Measurements from ENCODE around the gene ATP2B2.

Gene ATP2B2

DNA sequence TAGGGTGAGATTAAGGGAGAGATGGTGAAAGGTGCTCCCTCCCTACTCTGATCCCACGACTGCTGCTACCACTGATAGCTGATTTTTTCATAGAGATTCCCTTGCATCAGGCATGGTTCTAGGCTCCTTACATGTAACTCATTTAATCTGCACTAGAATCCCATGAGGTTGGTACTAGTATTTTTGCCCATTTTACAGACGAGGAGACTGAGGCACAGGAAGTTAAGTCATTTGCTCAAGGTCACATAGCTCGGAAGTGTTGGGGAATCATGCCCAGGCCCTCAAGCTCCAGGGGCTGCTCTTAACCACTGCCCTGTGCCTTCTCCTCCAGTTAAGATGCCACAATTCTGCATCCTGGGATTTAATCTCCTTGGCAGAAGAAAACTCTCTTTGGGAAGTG is 11.2 kb downstream of the ATP2B2 start:
- ChIA-PET POLR2A (no interaction called here), CTCF (interaction anchor here (0.7 to 1.2 kb wide), 2 partner anchors 17 to 62 kb away, joined by 3 read pairs; no protein-coding TSS in a partner anchor)
- no peaks in the 10 kb centered on the region for H3K4me1 ChIP-seq (ENCODE audit: control insufficient read depth, insufficient read depth, low read length)

DNA sequence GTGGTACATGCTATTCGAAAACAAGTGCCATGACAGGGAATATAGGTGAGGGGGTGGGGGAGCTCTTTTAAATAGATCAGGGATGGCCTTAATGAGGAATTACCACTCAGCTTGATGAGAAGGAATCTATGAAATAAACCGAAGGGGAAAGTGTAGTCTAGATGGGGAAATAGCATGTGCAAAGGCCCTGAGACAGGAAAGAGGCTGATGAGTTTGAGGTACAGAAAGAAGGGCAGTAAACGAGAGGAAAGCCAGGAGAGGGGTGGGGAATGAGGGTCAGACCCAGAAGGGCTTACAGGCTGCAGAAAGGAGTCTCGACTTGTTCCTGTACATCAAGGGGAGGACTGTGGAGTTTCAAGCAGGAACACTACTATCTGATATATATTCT is 12.2 kb downstream of the ATP2B2 start:
- no peaks in the 10 kb centered on the region for H3K9me3 ChIP-seq (ENCODE audit: control insufficient read depth, insufficient read depth, low read depth, low read length)
- no peak overlapping the region for H3K4me3 ChIP-seq (ENCODE audit: low read depth, low read length)
- peak; percentile 95 for TF ChIP-seq ZNF623 (tag by site-specific recombination; IDR thresholded peaks at IDR 0.05)
- TF ChIP-seq, protein P1, sequence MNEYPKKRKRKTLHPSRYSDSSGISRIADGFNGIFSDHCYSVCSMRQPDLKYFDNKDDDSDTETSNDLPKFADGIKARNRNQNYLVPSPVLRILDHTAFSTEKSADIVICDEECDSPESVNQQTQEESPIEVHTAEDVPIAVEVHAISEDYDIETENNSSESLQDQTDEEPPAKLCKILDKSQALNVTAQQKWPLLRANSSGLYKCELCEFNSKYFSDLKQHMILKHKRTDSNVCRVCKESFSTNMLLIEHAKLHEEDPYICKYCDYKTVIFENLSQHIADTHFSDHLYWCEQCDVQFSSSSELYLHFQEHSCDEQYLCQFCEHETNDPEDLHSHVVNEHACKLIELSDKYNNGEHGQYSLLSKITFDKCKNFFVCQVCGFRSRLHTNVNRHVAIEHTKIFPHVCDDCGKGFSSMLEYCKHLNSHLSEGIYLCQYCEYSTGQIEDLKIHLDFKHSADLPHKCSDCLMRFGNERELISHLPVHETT (tag by site-specific recombination; IDR thresholded peaks at IDR 0.05) = no peak
- ChIA-PET POLR2A (no interaction called here), CTCF (interaction anchor here (0.7 kb wide), 1 partner anchor 10 kb away, joined by 3 read pairs; no protein-coding TSS in a partner anchor)
- no peaks in the 10 kb centered on the region for H3K4me1 ChIP-seq (ENCODE audit: control insufficient read depth, insufficient read depth, low read length)
- H3K27ac ChIP-seq (ENCODE audit: extremely low read depth, low read depth, low read length) = no peak overlapping the region
- H3K36me3 ChIP-seq (ENCODE audit: control insufficient read depth in 2 of 2, insufficient read depth in 1 of 2, low read length in 2 of 2) = no peaks in the 10 kb centered on the region

More for the DNA sequence above, 11.2 kb downstream of the ATP2B2 start:
- H3K27ac ChIP-seq (ENCODE audit: extremely low read depth, low read depth, low read length) = no peak overlapping the region
- H3K36me3 ChIP-seq (ENCODE audit: control insufficient read depth in 2 of 2, insufficient read depth in 1 of 2, low read length in 2 of 2) = no peaks in the 10 kb centered on the region
- no peaks in the 10 kb centered on the region for H3K9me3 ChIP-seq (ENCODE audit: control insufficient read depth, insufficient read depth, low read depth, low read length)
- H3K4me3 ChIP-seq (ENCODE audit: low read depth, low read length) = no peak overlapping the region
- TF ChIP-seq ZNF155 (tag by site-specific recombination; IDR thresholded peaks at IDR 0.05) = no peak
- TF ChIP-seq ZNF416 (tag by site-specific recombination; IDR thresholded peaks at IDR 0.05) = no peak
- TF ChIP-seq ZNF23 (tag by site-specific recombination; IDR thresholded peaks at IDR 0.05; ENCODE audit: borderline replicate concordance) = no peak
- TF ChIP-seq, protein P2, sequence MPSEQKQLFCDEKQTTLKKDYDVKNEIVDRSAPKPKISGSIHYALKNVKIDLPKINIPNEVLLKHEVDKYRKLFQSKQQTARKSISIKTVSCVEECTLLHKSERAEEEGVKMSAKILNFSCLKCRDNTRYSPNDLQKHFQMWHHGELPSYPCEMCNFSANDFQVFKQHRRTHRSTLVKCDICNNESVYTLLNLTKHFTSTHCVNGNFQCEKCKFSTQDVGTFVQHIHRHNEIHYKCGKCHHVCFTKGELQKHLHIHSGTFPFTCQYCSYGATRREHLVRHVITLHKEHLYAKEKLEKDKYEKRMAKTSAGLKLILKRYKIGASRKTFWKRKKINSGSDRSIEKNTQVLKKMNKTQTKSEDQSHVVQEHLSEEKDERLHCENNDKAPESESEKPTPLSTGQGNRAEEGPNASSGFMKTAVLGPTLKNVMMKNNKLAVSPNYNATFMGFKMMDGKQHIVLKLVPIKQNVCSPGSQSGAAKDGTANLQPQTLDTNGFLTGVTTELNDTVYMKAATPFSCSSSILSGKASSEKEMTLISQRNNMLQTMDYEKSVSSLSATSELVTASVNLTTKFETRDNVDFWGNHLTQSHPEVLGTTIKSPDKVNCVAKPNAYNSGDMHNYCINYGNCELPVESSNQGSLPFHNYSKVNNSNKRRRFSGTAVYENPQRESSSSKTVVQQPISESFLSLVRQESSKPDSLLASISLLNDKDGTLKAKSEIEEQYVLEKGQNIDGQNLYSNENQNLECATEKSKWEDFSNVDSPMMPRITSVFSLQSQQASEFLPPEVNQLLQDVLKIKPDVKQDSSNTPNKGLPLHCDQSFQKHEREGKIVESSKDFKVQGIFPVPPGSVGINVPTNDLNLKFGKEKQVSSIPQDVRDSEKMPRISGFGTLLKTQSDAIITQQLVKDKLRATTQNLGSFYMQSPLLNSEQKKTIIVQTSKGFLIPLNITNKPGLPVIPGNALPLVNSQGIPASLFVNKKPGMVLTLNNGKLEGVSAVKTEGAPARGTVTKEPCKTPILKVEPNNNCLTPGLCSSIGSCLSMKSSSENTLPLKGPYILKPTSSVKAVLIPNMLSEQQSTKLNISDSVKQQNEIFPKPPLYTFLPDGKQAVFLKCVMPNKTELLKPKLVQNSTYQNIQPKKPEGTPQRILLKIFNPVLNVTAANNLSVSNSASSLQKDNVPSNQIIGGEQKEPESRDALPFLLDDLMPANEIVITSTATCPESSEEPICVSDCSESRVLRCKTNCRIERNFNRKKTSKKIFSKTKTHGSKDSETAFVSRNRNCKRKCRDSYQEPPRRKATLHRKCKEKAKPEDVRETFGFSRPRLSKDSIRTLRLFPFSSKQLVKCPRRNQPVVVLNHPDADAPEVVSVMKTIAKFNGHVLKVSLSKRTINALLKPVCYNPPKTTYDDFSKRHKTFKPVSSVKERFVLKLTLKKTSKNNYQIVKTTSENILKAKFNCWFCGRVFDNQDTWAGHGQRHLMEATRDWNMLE (tag by site-specific recombination; conservative IDR thresholded peaks at IDR 0.05; ENCODE audit: low read depth) = no peak
- no peak for TF ChIP-seq ZNF585B (tag by site-specific recombination; IDR thresholded peaks at IDR 0.05)

DNA sequence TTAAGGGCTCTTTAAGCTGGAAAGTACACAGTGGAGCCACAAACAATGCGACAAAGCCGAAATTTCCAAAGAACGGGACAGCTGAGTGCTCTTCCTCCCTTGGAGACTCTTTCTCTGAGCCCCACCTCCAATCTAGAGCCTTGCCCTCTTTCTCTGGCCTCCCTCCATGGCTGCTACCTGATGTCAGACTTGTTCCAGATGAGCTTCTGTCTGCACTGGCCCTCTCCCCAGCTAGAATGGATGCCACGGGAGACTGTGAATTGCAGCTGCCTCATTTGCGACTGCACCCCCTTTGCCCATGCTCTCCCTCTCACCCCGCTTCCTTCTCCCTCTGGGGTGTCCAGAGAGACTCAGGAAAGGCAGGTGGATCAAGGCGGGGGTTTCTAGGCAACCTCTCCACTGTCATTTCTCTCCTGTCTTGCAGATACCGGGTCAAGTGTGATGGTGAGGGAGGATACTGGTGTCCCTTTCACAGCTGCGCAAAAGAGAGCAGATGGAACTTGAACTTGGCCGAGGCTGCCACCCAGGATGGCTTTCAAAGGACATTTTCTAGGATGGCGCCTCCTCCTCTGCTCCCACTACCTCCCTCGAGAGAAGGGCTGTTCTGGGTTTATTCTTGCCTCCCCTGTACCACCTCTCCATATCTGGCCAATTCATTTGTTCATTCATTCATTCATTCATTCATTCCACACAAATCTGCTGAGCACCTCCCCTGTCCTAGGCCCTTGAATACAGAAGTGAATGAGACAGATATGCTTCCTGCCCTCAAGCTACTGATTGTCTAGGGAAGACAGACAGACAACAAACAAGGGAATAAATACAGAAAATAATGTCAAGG is 12.8 kb downstream of the ATP2B2 start:
- no peak overlapping the region for H3K27ac ChIP-seq (ENCODE audit: extremely low read depth, low read depth, low read length)
- POLR2A ChIA-PET = no interaction called here
- CTCF ChIA-PET = interaction anchor here (0.7 to 1.0 kb wide), 2 partner anchors 10 to 15 kb away, joined by 3 read pairs; no protein-coding TSS in a partner anchor
- no peaks in the 10 kb centered on the region for H3K9me3 ChIP-seq (ENCODE audit: control insufficient read depth, insufficient read depth, low read depth, low read length)
- no peak overlapping the region for H3K4me3 ChIP-seq (ENCODE audit: low read depth, low read length)
- H3K4me1 ChIP-seq (ENCODE audit: control insufficient read depth, insufficient read depth, low read length) = no peaks in the 10 kb centered on the region
- H3K36me3 ChIP-seq (ENCODE audit: control insufficient read depth in 2 of 2, insufficient read depth in 1 of 2, low read length in 2 of 2) = no peaks in the 10 kb centered on the region
- no peak for TF ChIP-seq ZNF600 (tag by site-specific recombination; IDR thresholded peaks at IDR 0.05)
- no peak for TF ChIP-seq ZNF677 (tag by site-specific recombination; IDR thresholded peaks at IDR 0.05)
- TF ChIP-seq ZNF211 (tag by site-specific recombination; IDR thresholded peaks at IDR 0.05; ENCODE audit: low read depth) = no peak
- TF ChIP-seq KLF1 (tag by site-specific recombination; IDR thresholded peaks at IDR 0.05) = no peak
- TF ChIP-seq, protein P3, sequence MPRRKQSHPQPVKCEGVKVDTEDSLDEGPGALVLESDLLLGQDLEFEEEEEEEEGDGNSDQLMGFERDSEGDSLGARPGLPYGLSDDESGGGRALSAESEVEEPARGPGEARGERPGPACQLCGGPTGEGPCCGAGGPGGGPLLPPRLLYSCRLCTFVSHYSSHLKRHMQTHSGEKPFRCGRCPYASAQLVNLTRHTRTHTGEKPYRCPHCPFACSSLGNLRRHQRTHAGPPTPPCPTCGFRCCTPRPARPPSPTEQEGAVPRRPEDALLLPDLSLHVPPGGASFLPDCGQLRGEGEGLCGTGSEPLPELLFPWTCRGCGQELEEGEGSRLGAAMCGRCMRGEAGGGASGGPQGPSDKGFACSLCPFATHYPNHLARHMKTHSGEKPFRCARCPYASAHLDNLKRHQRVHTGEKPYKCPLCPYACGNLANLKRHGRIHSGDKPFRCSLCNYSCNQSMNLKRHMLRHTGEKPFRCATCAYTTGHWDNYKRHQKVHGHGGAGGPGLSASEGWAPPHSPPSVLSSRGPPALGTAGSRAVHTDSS (tag by site-specific recombination; IDR thresholded peaks at IDR 0.05) = no peak
- TF ChIP-seq, protein P4, sequence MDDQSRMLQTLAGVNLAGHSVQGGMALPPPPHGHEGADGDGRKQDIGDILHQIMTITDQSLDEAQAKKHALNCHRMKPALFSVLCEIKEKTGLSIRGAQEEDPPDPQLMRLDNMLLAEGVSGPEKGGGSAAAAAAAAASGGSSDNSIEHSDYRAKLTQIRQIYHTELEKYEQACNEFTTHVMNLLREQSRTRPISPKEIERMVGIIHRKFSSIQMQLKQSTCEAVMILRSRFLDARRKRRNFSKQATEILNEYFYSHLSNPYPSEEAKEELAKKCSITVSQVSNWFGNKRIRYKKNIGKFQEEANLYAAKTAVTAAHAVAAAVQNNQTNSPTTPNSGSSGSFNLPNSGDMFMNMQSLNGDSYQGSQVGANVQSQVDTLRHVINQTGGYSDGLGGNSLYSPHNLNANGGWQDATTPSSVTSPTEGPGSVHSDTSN (CRISPR knock-in tag; IDR thresholded peaks at IDR 0.05) = no peak
- TF ChIP-seq ZNF239 (tag by site-specific recombination; IDR thresholded peaks at IDR 0.05) = no peak
- TF ChIP-seq ZNF626 (tag by site-specific recombination; IDR thresholded peaks at IDR 0.05) = no peak
- TF ChIP-seq SCRT2 (tag by site-specific recombination; IDR thresholded peaks at IDR 0.05) = no peak
- TF ChIP-seq RBAK (tag by site-specific recombination; IDR thresholded peaks at IDR 0.05) = no peak
- TF ChIP-seq, protein P5, sequence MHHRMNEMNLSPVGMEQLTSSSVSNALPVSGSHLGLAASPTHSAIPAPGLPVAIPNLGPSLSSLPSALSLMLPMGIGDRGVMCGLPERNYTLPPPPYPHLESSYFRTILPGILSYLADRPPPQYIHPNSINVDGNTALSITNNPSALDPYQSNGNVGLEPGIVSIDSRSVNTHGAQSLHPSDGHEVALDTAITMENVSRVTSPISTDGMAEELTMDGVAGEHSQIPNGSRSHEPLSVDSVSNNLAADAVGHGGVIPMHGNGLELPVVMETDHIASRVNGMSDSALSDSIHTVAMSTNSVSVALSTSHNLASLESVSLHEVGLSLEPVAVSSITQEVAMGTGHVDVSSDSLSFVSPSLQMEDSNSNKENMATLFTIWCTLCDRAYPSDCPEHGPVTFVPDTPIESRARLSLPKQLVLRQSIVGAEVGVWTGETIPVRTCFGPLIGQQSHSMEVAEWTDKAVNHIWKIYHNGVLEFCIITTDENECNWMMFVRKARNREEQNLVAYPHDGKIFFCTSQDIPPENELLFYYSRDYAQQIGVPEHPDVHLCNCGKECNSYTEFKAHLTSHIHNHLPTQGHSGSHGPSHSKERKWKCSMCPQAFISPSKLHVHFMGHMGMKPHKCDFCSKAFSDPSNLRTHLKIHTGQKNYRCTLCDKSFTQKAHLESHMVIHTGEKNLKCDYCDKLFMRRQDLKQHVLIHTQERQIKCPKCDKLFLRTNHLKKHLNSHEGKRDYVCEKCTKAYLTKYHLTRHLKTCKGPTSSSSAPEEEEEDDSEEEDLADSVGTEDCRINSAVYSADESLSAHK (tag by site-specific recombination; IDR thresholded peaks at IDR 0.05) = no peak
- TF ChIP-seq ZNF121 (tag by site-specific recombination; IDR thresholded peaks at IDR 0.05) = no peak
